GM21447 (cell line): ENCODE data around the gene TEX101.
"Not testable (repeated sequence)": the region's sequence is repeated elsewhere in the genome, so short reads cannot be mapped to it uniquely, and the experiment has no call there.

ENCODE experiments used
- ATAC-seq: cut with Tn5 transposase; IDR thresholded peaks from one replicate; pipeline ENCODE4 v1.9.1; 2021; ENCODE audit not compliant: unreplicated experiment

Gene TEX101

GRCh38 chr19:43416951-43417623 is 2.4 kb downstream of the TEX101 start:
- ATAC-seq: no peak

- no peak for ATAC-seq
Observed at GRCh38 chr19:43420954-43421353, 6.3 kb downstream of the TEX101 start.

GRCh38 chr19:43422000-43422688 is 7.5 kb downstream of the TEX101 start:
- no peak for ATAC-seq

- no peak for ATAC-seq
Observed at GRCh38 chr19:43422689-43423066, 8.0 kb downstream of the TEX101 start.

- ATAC-seq: no peak
Observed at GRCh38 chr19:43423779-43424178, 9.1 kb downstream of the TEX101 start.

GRCh38 chr19:43425567-43426392 is 11.1 kb downstream of the TEX101 start:
- ATAC-seq: no peak

- no peak for ATAC-seq
Observed at GRCh38 chr19:43429395-43429794, 14.7 kb downstream of the TEX101 start.

GRCh38 chr19:43430142-43430710 is 15.5 kb downstream of the TEX101 start:
- ATAC-seq: no peak

- no peak for ATAC-seq
Observed at GRCh38 chr19:43430976-43431375, 16.3 kb downstream of the TEX101 start.

GRCh38 chr19:43433358-43433673 is 18.6 kb downstream of the TEX101 start:
- ATAC-seq: no peak

- no peak for ATAC-seq
Observed at GRCh38 chr19:43433689-43434088, 19.0 kb downstream of the TEX101 start.

- no peak for ATAC-seq
Observed at GRCh38 chr19:43435775-43436174, 21.1 kb downstream of the TEX101 start.

- not testable (repeated sequence) for ATAC-seq
Observed at GRCh38 chr19:43437284-43437683, 22.6 kb downstream of the TEX101 start.

- no peak for ATAC-seq
Observed at GRCh38 chr19:43437712-43438111, 23.0 kb downstream of the TEX101 start.

GRCh38 chr19:43438291-43439031 is 23.8 kb downstream of the TEX101 start:
- ATAC-seq: no peak

GRCh38 chr19:43439032-43439708 is 24.5 kb downstream of the TEX101 start:
- no peak for ATAC-seq

- ATAC-seq: no peak
Observed at GRCh38 chr19:43439709-43440063, 25.0 kb downstream of the TEX101 start.

GRCh38 chr19:43441716-43442115 is 27.0 kb downstream of the TEX101 start:
- no peak for ATAC-seq

- ATAC-seq: not testable (repeated sequence)
Observed at GRCh38 chr19:43444091-43444490, 29.4 kb downstream of the TEX101 start.

GRCh38 chr19:43444531-43445287 is 30.0 kb downstream of the TEX101 start:
- ATAC-seq: no peak
